HG02981 (cell line): ENCODE measurements around the gene SLC25A22.

Experiments
- ATAC-seq: cut with Tn5 transposase; IDR thresholded peaks from one replicate; pipeline ENCODE4 v1.9.1; 2021; ENCODE audit warnings: mild to moderate bottlenecking, moderate library complexity; ENCODE audit not compliant: unreplicated experiment

SLC25A22 gene

GRCh38 chr11:798093-798713 lies at the start of gene SLC25A22:
Gene SLC25A22, minus strand, starts transcription at chr11:798281. Its CDS starts 3,275 bp downstream, at chr11:795006.
- peak; percentile 56 for ATAC-seq

- ATAC-seq: no peak
Measured at GRCh38 chr11:847876-848275, 49.8 kb upstream of the SLC25A22 start.

GRCh38 chr11:846496-847098 lies 48.5 kb upstream of the SLC25A22 start:
- ATAC-seq: no peak

GRCh38 chr11:845872-846495 lies 47.9 kb upstream of the SLC25A22 start:
- ATAC-seq: no peak

GRCh38 chr11:844693-845644 lies 46.9 kb upstream of the SLC25A22 start:
- ATAC-seq: no peak

GRCh38 chr11:843818-844692 lies 46.0 kb upstream of the SLC25A22 start:
- no peak for ATAC-seq

GRCh38 chr11:843086-843734 lies 45.1 kb upstream of the SLC25A22 start:
- peak; percentile 13 for ATAC-seq

- ATAC-seq: peak; percentile 56
Measured at GRCh38 chr11:842370-843002, 44.4 kb upstream of the SLC25A22 start, which contains the start of the genes POLR2L and TSPAN4. Gene POLR2L, minus strand, starts transcription at chr11:842529. Its CDS starts 21 bp downstream, at chr11:842508. Gene TSPAN4, plus strand, starts transcription at chr11:842852. Its CDS starts 7,453 bp downstream, at chr11:850305.

GRCh38 chr11:841981-842369 lies 43.9 kb upstream of the SLC25A22 start:
- peak; percentile 18 for ATAC-seq

- no peak for ATAC-seq
Measured at GRCh38 chr11:839875-840617, 42.0 kb upstream of the SLC25A22 start.

GRCh38 chr11:839280-839623 lies 41.2 kb upstream of the SLC25A22 start:
- no peak for ATAC-seq

GRCh38 chr11:838441-839279 lies 40.6 kb upstream of the SLC25A22 start:
- ATAC-seq: no peak

- no peak for ATAC-seq
Measured at GRCh38 chr11:837990-838307, 39.9 kb upstream of the SLC25A22 start.

- ATAC-seq: no peak
Measured at GRCh38 chr11:837189-837989, 39.3 kb upstream of the SLC25A22 start.

- no peak for ATAC-seq
Measured at GRCh38 chr11:836700-837099, 38.6 kb upstream of the SLC25A22 start.

GRCh38 chr11:836274-836673 lies 38.2 kb upstream of the SLC25A22 start:
- no peak for ATAC-seq
